ENCODE data around the gene CYBB.

- TF ChIP-seq POLR2A (IDR thresholded peaks at IDR 0.05) (no peak), CTCF (IDR thresholded peaks at IDR 0.05) (no peak), POLR2AphosphoS5 (IDR thresholded peaks at IDR 0.05) (no peak)
These were observed 26.9 kb upstream of the CYBB start for GRCh38 chrX:37752936-37753335.
